NB4 (cell line): Measurements from ENCODE around the gene CDK9.

Source experiments
- DNase-seq: peaks from one replicate; pipeline ENCODE4 v3.0.0; 2010; ENCODE audit warnings: low read depth
- H3K4me3 ChIP-seq: one replicate; pipeline ENCODE4 v1.5.1; 2011; ENCODE audit warnings: mild to moderate bottlenecking, low read depth, low read length, moderate library complexity
- MYC ChIP-seq: IDR thresholded peaks from 2 replicates; pipeline ENCODE4 v1.6.1; 2011; ENCODE audit warnings: low read depth, low read length
- POLR2A ChIP-seq: IDR thresholded peaks from 2 replicates; pipeline ENCODE4 v1.6.1; 2011; ENCODE audit warnings: mild to moderate bottlenecking; ENCODE audit not compliant: insufficient read length; ENCODE audit errors: extremely low read depth
- TF ChIP-seq, protein P1 (sequence below): IDR thresholded peaks from one replicate; pipeline ENCODE4 v1.5.1; 2012; ENCODE audit warnings: low read depth, low read length
- TF ChIP-seq, protein P2 (sequence below): IDR thresholded peaks from 2 replicates; pipeline ENCODE4 v1.6.1; 2011; ENCODE audit warnings: low read depth, low read length

Gene CDK9

DNA sequence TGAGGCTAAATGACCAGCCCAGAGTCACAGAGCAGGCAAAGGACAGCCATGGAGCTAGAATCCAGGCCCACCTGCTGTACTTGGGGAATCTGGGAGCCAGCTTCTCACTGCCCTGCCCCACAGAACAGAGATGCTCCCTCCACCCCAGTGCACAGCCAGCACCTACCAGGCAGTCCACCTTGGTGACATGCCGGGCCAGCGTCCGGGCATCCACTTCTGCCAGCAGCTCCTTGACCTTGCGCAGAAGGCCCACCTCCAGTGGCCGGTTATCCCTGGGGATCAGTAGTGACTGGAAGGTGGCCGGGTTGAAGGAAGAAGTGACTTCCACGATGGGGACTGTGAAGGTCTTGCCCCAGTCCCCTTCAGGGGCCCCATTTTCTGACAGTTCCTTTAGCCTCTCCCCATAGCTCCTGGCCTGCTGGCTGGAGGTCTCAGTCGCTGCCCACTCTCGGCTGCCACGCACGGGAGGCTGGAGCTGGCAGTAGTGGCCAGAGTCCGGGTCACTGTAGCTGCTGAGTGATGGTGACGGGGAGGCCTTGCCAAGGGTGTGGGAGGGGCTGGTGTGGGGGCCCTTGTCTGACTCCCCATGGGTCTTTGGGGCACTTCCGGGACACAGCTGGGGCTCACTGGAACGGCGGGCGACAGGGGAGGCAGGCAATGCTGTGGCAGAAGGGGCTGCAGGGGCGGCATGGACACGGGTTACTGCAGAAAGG, 41.3 kb upstream of the CDK9 start:
- H3K4me3 ChIP-seq = no peak overlapping the region
- DNase-seq = no peak
- TF ChIP-seq POLR2A = no peak
- TF ChIP-seq, protein P1, sequence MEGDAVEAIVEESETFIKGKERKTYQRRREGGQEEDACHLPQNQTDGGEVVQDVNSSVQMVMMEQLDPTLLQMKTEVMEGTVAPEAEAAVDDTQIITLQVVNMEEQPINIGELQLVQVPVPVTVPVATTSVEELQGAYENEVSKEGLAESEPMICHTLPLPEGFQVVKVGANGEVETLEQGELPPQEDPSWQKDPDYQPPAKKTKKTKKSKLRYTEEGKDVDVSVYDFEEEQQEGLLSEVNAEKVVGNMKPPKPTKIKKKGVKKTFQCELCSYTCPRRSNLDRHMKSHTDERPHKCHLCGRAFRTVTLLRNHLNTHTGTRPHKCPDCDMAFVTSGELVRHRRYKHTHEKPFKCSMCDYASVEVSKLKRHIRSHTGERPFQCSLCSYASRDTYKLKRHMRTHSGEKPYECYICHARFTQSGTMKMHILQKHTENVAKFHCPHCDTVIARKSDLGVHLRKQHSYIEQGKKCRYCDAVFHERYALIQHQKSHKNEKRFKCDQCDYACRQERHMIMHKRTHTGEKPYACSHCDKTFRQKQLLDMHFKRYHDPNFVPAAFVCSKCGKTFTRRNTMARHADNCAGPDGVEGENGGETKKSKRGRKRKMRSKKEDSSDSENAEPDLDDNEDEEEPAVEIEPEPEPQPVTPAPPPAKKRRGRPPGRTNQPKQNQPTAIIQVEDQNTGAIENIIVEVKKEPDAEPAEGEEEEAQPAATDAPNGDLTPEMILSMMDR = no peak

DNA sequence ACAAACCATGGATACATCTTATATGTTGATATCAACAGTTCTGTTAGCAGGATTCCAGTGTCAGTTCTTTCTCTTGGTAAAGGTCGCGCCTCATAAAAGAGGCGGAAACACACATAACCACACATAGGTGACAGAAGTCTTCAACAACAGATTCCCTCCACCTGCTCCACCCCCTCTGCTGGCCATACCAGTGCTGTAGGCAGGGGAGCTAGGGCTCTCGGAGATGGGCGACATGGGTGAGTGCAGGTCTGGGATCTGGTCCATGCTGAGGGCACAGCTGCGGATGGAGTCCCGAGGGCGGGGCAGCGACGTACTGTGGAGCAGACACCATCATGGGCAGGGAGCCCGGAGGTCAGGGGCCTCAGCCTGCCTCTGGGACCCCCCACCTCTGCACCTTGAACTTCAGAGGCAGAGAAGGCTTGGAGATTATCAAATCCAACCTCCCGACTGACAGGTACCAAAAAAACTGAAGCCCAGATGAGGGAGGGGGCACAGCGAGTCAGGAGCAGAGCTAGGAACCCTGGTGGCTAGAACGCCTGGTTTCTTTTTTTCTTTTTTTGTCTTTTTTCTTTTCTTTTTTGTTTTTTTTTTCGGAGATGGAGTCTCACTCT, 38.8 kb upstream of the CDK9 start:
- no peak for DNase-seq
- TF ChIP-seq, protein P2, sequence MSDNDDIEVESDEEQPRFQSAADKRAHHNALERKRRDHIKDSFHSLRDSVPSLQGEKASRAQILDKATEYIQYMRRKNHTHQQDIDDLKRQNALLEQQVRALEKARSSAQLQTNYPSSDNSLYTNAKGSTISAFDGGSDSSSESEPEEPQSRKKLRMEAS = no peak
- TF ChIP-seq POLR2A = no peak
- TF ChIP-seq, protein P1 = no peak
- no peak for TF ChIP-seq MYC
- no peak overlapping the region for H3K4me3 ChIP-seq

DNA sequence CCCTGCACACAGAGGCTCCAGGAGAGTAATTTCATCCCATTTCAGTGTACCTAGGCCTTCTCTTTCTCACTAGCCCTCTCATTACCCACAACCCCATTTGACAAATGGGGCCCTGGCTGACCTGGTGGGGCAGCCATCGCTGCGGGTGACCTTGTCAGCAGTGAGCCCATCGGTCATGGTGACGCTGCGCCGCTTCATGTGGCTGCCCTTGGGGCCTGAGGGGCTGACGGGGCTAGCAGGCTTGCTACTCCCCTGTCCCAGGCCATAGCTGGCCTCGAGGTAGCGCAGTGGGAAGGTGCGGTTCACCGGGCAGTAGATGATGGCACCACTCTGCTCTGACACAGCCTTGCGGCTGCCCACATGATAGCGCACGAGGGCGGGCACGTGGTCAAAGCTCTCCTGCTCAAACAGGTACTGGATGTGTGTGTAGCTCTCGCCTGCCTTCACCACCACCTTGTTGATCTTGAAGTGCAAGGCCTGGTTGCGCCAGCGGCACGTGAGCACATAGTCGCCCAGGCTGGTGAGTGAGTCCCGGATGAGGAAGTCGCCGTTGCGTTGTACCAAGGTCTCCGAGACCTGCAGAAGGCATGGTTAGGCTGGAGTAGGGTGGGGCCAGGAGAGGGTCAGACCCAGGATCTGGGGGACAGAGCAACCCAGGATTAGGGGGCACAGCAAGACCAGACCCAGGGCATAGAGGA, 36.6 kb upstream of the CDK9 start:
- no peak for DNase-seq
- no peak overlapping the region for H3K4me3 ChIP-seq
- no peak for TF ChIP-seq POLR2A
- TF ChIP-seq, protein P2 = no peak
- TF ChIP-seq, protein P1 = no peak
- TF ChIP-seq MYC = no peak

DNA sequence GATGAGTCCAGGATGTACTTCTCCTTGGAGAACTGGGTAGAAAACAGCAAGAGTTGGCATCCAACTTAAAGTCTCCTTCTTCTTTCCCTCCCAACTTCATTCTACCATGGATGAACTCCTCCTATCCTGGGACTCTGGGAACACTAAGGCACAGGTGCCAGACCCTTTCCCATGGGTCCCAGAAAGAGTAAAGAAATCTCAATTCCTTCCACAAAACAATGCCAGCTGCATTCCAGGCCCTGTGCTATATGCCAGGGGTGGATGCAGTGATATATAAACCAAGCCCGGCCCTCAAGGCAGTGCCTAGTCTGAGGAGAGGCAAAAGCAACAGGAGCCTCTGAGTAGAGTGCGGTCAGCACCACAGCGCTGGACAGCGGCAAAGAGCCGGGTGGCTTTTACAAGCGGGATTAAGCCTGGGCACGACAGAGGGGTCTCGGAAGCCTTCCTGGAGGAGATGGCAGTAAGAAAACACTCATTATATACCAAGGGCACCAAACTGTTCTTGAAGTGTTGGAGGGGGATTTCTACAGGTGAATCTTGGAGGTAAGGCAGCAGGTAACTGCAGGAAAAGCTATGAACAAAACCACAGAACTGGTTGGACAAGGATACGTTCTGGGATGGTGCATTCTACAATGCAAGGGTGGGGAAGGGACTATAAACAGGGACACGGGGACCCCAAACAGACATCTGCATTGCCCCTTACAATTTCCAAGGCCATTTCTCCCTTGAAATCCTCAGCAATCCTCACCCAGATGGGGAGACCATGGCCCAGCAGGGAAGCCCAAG, 34.4 kb upstream of the CDK9 start:
- DNase-seq = no peak
- no peak overlapping the region for H3K4me3 ChIP-seq
- TF ChIP-seq, protein P1 = no peak
- TF ChIP-seq MYC (no peak), POLR2A (no peak)
- TF ChIP-seq, protein P2 = no peak

DNA sequence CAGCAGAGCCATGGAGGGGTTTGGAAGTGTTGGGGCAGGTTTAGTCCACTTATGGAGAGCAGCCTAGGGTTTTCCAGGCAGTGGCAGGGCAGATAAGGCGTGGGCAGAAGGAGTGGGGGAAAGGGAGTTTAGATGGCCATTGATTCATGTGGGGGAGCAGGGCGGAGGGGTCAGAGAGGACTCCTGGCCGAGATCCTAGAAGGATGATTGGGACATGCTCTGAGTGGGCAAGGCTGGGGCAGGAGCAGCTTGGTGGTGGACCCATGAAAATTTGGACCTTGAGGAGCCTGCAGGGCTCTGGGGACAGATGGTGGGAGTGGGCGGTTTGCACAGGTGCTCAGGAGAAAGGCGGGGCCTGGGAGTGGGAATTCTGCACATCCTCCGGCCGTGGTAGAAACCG, 32.7 kb upstream of the CDK9 start:
- DNase-seq = no peak
- no peak overlapping the region for H3K4me3 ChIP-seq
- TF ChIP-seq, protein P1 = no peak
- TF ChIP-seq POLR2A (no peak), MYC (no peak)
- TF ChIP-seq, protein P2 = no peak
